HG03432 (cell line): ENCODE data around the gene ATP6V1C2.
"Not testable (repeated sequence)": the region's sequence is repeated elsewhere in the genome, so short reads cannot be mapped to it uniquely, and the experiment has no call there.

Source experiments
- ATAC-seq: cut with Tn5 transposase; IDR thresholded peaks from one replicate; pipeline ENCODE4 v1.9.1; 2021; ENCODE audit warnings: mild to moderate bottlenecking, moderate library complexity; ENCODE audit not compliant: unreplicated experiment

The ATP6V1C2 gene

GRCh38 chr2:10783421-10783820 is 62.0 kb downstream of the ATP6V1C2 start:
- ATAC-seq = no peak

- ATAC-seq = no peak
These were observed 63.3 kb downstream of the ATP6V1C2 start for GRCh38 chr2:10784719-10785118.

- ATAC-seq = no peak
These were observed 63.8 kb downstream of the ATP6V1C2 start for GRCh38 chr2:10785260-10785659.

- no peak for ATAC-seq
These were observed 65.0 kb downstream of the ATP6V1C2 start for GRCh38 chr2:10786240-10786982.

- ATAC-seq = no peak
These were observed 65.9 kb downstream of the ATP6V1C2 start for GRCh38 chr2:10787176-10787968.

GRCh38 chr2:10788855-10789254 is 67.4 kb downstream of the ATP6V1C2 start:
- ATAC-seq = no peak

- peak; percentile 79 for ATAC-seq
These were observed 69.0 kb downstream of the ATP6V1C2 start for GRCh38 chr2:10790228-10790973.

- ATAC-seq = peak; percentile 57
These were observed 70.7 kb downstream of the ATP6V1C2 start for GRCh38 chr2:10792001-10792634.

GRCh38 chr2:10792660-10793400 is 71.4 kb downstream of the ATP6V1C2 start:
- ATAC-seq = no peak

GRCh38 chr2:10793816-10794215 is 72.4 kb downstream of the ATP6V1C2 start:
- no peak for ATAC-seq

GRCh38 chr2:10794876-10795275 is 73.4 kb downstream of the ATP6V1C2 start:
- no peak for ATAC-seq

- no peak for ATAC-seq
These were observed 74.1 kb downstream of the ATP6V1C2 start for GRCh38 chr2:10795508-10796046.

GRCh38 chr2:10796703-10797102 is 75.3 kb downstream of the ATP6V1C2 start:
- no peak for ATAC-seq

- no peak for ATAC-seq
These were observed 77.4 kb downstream of the ATP6V1C2 start for GRCh38 chr2:10798783-10799182.

GRCh38 chr2:10800163-10800562 is 78.7 kb downstream of the ATP6V1C2 start:
- no peak for ATAC-seq

GRCh38 chr2:10802657-10803056 is 81.2 kb downstream of the ATP6V1C2 start:
- no peak for ATAC-seq

GRCh38 chr2:10805990-10806389 is 84.6 kb downstream of the ATP6V1C2 start:
- ATAC-seq = not testable (repeated sequence)

- ATAC-seq = no peak
These were observed 85.1 kb downstream of the ATP6V1C2 start for GRCh38 chr2:10806543-10806942.

- ATAC-seq = peak; percentile 26
These were observed 89.1 kb downstream of the ATP6V1C2 start for GRCh38 chr2:10810202-10811161.
